HEK293T (cell line): ENCODE measurements around the gene PIK3AP1.

Experiments used
- CTCF ChIA-PET: fragments of 350-600 bp; formaldehyde crosslinking; extraction: SDS; loops from one replicate; lab custom pipeline; 2021; ENCODE audit warnings: antibody characterized with exemption, inconsistent platforms; lab: Yijun Ruan, JAX
- POLR2A ChIA-PET: fragments of 350-600 bp; formaldehyde crosslinking; extraction: SDS; loops from one replicate; lab custom pipeline; 2020; ENCODE audit warnings: antibody characterized with exemption, inconsistent platforms; lab: Yijun Ruan, JAX
- DNase-seq: peaks from one replicate; pipeline ENCODE4 v3.0.0; 2012; ENCODE audit warnings: mixed read lengths; ENCODE audit errors: extremely low spot score
- ARNT ChIP-seq: fragments of 450-650 bp; IDR thresholded peaks from 2 replicates; pipeline ENCODE4 v1.6.1; 2017; ENCODE audit warnings: mild to moderate bottlenecking
- BHLHE40 ChIP-seq: fragments of 450-650 bp; IDR thresholded peaks from 2 replicates; pipeline ENCODE4 v1.6.1; 2016; ENCODE audit warnings: mild to moderate bottlenecking, moderate library complexity, borderline replicate concordance
- CTBP1 ChIP-seq: fragments of 450-650 bp; IDR thresholded peaks from 2 replicates; pipeline ENCODE4 v1.6.1; 2016; ENCODE audit warnings: borderline replicate concordance
- ELF4 ChIP-seq: fragments of 450-650 bp; IDR thresholded peaks from 2 replicates; pipeline ENCODE4 v1.6.1; 2017; ENCODE audit warnings: antibody characterized with exemption
- FOXA1 ChIP-seq: fragments of 450-650 bp; IDR thresholded peaks from 2 replicates; pipeline ENCODE4 v1.6.1; 2016; ENCODE audit warnings: mild to moderate bottlenecking
- FOXK2 ChIP-seq: fragments of 450-650 bp; IDR thresholded peaks from 2 replicates; pipeline ENCODE4 v1.6.1; 2016; ENCODE audit warnings: mild to moderate bottlenecking
- FOXM1 ChIP-seq: fragments of 450-650 bp; IDR thresholded peaks from 2 replicates; pipeline ENCODE4 v1.6.1; 2017; ENCODE audit warnings: mild to moderate bottlenecking, borderline replicate concordance
- HDGF ChIP-seq: fragments of 450-650 bp; IDR thresholded peaks from 2 replicates; pipeline ENCODE4 v1.6.1; 2017; ENCODE audit warnings: antibody characterized with exemption, borderline replicate concordance
- L3MBTL2 ChIP-seq: fragments of 450-650 bp; conservative IDR thresholded peaks from 2 replicates; pipeline ENCODE4 v1.6.1; 2016; ENCODE audit warnings: mild to moderate bottlenecking
- LEF1 ChIP-seq: fragments of 450-650 bp; IDR thresholded peaks from 2 replicates; pipeline ENCODE4 v1.6.1; 2017; ENCODE audit warnings: mild to moderate bottlenecking, borderline replicate concordance
- NFRKB ChIP-seq: fragments of 450-650 bp; IDR thresholded peaks from 2 replicates; pipeline ENCODE4 v1.6.1; 2016; ENCODE audit warnings: mild to moderate bottlenecking, moderate library complexity
- SP1 ChIP-seq: fragments of 450-650 bp; IDR thresholded peaks from 2 replicates; pipeline ENCODE4 v1.6.1; 2017
- SUZ12 ChIP-seq: fragments of 450-650 bp; IDR thresholded peaks from 2 replicates; pipeline ENCODE4 v1.6.1; 2016; ENCODE audit warnings: mild to moderate bottlenecking
- TARDBP ChIP-seq: fragments of 450-650 bp; IDR thresholded peaks from 2 replicates; pipeline ENCODE4 v1.6.1; 2016
- ZNF384 ChIP-seq: fragments of 450-650 bp; IDR thresholded peaks from 2 replicates; pipeline ENCODE4 v1.6.1; 2016
- TF ChIP-seq, protein P1 (sequence below): fragments of 450-650 bp; IDR thresholded peaks from 2 replicates; pipeline ENCODE4 v1.6.1; 2016

The PIK3AP1 gene

DNA sequence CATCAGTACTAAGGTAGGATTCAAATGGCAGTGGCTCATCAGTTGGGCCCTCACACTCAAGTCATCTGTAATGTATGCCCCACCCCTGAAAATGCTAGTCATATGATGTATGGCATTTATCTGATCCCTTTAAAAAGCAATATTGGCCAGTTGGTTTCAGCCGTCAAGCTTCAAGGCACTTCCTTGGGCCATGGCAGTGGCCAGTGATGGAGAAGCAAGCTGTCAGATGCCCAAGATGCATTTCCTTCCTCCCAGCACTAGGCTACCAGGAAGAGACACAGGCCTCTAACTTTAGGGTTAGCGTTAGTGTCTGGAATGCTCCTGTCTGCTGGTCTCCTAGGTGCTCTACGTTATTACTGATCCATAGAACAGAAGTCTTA, 64.1 kb downstream of the PIK3AP1 start:
- CTCF ChIA-PET, result no interaction called here

GRCh38 chr10:96655461-96656197, 64.7 kb downstream of the PIK3AP1 start:
- no peak for TF ChIP-seq FOXK2
- ChIA-PET CTCF (no interaction called here), POLR2A (no interaction called here)
- no peak for DNase-seq

More for the DNA sequence above, 64.1 kb downstream of the PIK3AP1 start:
- no peak for TF ChIP-seq SP1
- TF ChIP-seq CTBP1, result no peak
- TF ChIP-seq BHLHE40, result no peak
- no peak for TF ChIP-seq SUZ12
- DNase-seq, result no peak
- POLR2A ChIA-PET, result no interaction called here

GRCh38 chr10:96651998-96652431, 68.3 kb downstream of the PIK3AP1 start:
- no peak for DNase-seq
- ChIA-PET POLR2A (no interaction called here), CTCF (no interaction called here)

GRCh38 chr10:96650958-96651357, 69.4 kb downstream of the PIK3AP1 start:
- CTCF ChIA-PET, result interaction anchor here (0.7 kb wide), 1 partner anchor 8 kb away, joined by 3 read pairs; no protein-coding TSS in a partner anchor
- POLR2A ChIA-PET, result no interaction called here

More at GRCh38 chr10:96651998-96652431, 68.3 kb downstream of the PIK3AP1 start:
- TF ChIP-seq NFRKB, result no peak
- no peak for TF ChIP-seq FOXA1
- TF ChIP-seq BHLHE40, result no peak
- no peak for TF ChIP-seq LEF1
- TF ChIP-seq ARNT, result no peak
- TF ChIP-seq TARDBP, result no peak
- no peak for TF ChIP-seq CTBP1
- TF ChIP-seq FOXK2, result no peak
- no peak for TF ChIP-seq SUZ12
- TF ChIP-seq ELF4, result no peak
- TF ChIP-seq ZNF384, result no peak
- TF ChIP-seq SP1, result no peak
- TF ChIP-seq, protein P1, sequence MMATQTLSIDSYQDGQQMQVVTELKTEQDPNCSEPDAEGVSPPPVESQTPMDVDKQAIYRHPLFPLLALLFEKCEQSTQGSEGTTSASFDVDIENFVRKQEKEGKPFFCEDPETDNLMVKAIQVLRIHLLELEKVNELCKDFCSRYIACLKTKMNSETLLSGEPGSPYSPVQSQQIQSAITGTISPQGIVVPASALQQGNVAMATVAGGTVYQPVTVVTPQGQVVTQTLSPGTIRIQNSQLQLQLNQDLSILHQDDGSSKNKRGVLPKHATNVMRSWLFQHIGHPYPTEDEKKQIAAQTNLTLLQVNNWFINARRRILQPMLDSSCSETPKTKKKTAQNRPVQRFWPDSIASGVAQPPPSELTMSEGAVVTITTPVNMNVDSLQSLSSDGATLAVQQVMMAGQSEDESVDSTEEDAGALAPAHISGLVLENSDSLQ, result no peak
- TF ChIP-seq FOXM1, result no peak

GRCh38 chr10:96648297-96648696, 72.0 kb downstream of the PIK3AP1 start:
- no peak for TF ChIP-seq ARNT
- no peak for TF ChIP-seq TARDBP
- TF ChIP-seq ZNF384, result no peak
- TF ChIP-seq SP1, result no peak
- TF ChIP-seq HDGF, result no peak
- no peak for DNase-seq
- CTCF ChIA-PET, result no interaction called here
- POLR2A ChIA-PET, result no interaction called here

More at GRCh38 chr10:96650958-96651357, 69.4 kb downstream of the PIK3AP1 start:
- TF ChIP-seq, protein P1, result no peak
- TF ChIP-seq ZNF384, result no peak
- no peak for TF ChIP-seq SUZ12
- TF ChIP-seq FOXM1, result no peak
- no peak for TF ChIP-seq CTBP1
- TF ChIP-seq L3MBTL2, result no peak
- TF ChIP-seq TARDBP, result no peak
- no peak for TF ChIP-seq ARNT
- TF ChIP-seq NFRKB, result no peak
- TF ChIP-seq FOXA1, result no peak
- TF ChIP-seq ELF4, result no peak
- no peak for TF ChIP-seq LEF1
- TF ChIP-seq SP1, result no peak
- TF ChIP-seq BHLHE40, result no peak
- TF ChIP-seq HDGF, result no peak
- TF ChIP-seq FOXK2, result no peak
- DNase-seq, result no peak

DNA sequence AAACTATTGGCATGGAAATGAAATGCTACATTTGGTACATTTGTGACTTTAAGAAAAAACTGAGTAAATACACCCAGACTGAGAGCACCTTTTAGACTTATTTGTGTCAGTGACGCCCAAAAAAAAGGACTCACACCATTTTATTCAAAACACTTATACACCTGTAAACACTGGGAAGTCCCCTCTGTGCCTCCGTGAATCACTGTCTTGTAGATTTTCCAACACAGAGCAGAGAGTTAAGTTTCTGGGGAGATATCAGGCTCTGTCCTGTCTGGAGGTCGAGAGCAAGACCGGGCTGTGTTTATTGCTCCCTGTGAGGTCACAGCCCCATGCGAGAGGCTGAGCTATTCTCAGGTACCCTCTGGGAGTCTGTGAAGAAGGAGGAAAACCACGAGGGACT, 72.8 kb downstream of the PIK3AP1 start:
- ChIA-PET POLR2A (no interaction called here), CTCF (no interaction called here)
- DNase-seq, result no peak
- TF ChIP-seq L3MBTL2, result no peak
- no peak for TF ChIP-seq BHLHE40
- TF ChIP-seq NFRKB, result no peak
- TF ChIP-seq, protein P1, result no peak
- TF ChIP-seq FOXM1, result no peak
- no peak for TF ChIP-seq HDGF
- TF ChIP-seq CTBP1, result no peak
- TF ChIP-seq TARDBP, result no peak
- TF ChIP-seq ELF4, result no peak
- TF ChIP-seq SUZ12, result no peak

DNA sequence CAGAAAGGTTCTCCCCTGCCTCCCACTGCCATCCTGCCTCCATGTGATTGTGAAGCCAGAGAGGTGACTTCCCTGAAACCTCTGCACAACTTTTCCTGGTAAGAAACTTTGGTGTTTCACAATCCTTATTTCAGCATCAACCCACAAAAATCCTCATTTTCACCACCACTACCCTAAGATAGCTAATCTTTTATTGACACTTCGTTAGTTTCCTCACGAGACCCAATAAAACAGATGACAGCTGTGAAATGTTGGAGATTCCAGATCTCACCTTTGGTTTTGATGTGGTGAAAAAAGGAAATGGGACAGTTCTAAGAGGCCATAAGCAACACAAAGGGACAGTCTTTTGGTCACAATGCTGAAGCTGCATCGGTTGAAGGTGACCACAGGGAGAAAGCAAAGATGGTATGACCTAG, 73.6 kb downstream of the PIK3AP1 start:
- TF ChIP-seq CTBP1 (no peak), ARNT (no peak), FOXA1 (no peak), NFRKB (no peak), BHLHE40 (no peak), ELF4 (no peak), FOXK2 (no peak), HDGF (no peak), L3MBTL2 (no peak), ZNF384 (no peak), SUZ12 (no peak), LEF1 (no peak), FOXM1 (no peak), TARDBP (no peak), SP1 (no peak)
- TF ChIP-seq, protein P1, result no peak
- ChIA-PET CTCF (no interaction called here), POLR2A (no interaction called here)
- DNase-seq, result no peak
